OCI-LY7 (cell line): ENCODE results near the gene LHPP. TPM values are rescaled to one million over a fixed set of nuclear protein-coding genes. Genes with fewer than 3 reads are reported as not detected.

Experiments used
- BruUV-seq: library from RNA; stranded (reverse); fragments of 400-500 nt; replicated peaks from 2 replicates; lab custom pipeline; 2021; lab: Mats Ljungman, UMichigan
- CTCF ChIA-PET: fragments of 300-600 bp; sonication (Branson Sonifier 250); formaldehyde crosslinking; loops from one replicate; lab custom pipeline; 2022; ENCODE audit warnings: antibody characterized with exemption; ENCODE audit not compliant: unreplicated experiment; lab: Charles Lee
- POLR2A ChIA-PET: fragments of 300-600 bp; sonication (Branson Sonifier 250); formaldehyde crosslinking; loops from one replicate; lab custom pipeline; 2022; ENCODE audit warnings: antibody characterized with exemption; lab: Charles Lee
- DNase-seq: peaks from one replicate; pipeline ENCODE4 v3.0.0-alpha.2; 2015; ENCODE audit warnings: low spot score
- H2AFZ ChIP-seq: fragments of 200-600 bp; sonication (generic), shearing (Covaris generic); 2 replicates; pipeline ENCODE4 v1.6.1; 2014; ENCODE audit warnings: mild to moderate bottlenecking, antibody characterized with exemption, low read length, moderate library complexity
- H3K27ac ChIP-seq: fragments of 200-600 bp; sonication (generic); 2 replicates; pipeline ENCODE4 v1.5.1; 2014; ENCODE audit warnings: mixed run types, low read depth, mild to moderate bottlenecking, moderate library complexity, low read length, inconsistent platforms; ENCODE audit not compliant: poor library complexity, severe bottlenecking
- H3K36me3 ChIP-seq: fragments of 200-600 bp; sonication (generic); 2 replicates; pipeline ENCODE4 v1.6.1; 2014; ENCODE audit warnings: mild to moderate bottlenecking, antibody characterized with exemption, low read length, moderate library complexity, mixed read lengths; ENCODE audit not compliant: insufficient read depth
- H3K4me1 ChIP-seq: fragments of 200-600 bp; sonication (generic); 2 replicates; pipeline ENCODE4 v1.5.1; 2014; ENCODE audit warnings: mild to moderate bottlenecking, low read length; ENCODE audit not compliant: insufficient read depth, poor library complexity, severe bottlenecking
- H3K4me2 ChIP-seq: fragments of 200-600 bp; sonication (generic); 2 replicates; pipeline ENCODE4 v1.6.1; 2014; ENCODE audit warnings: mild to moderate bottlenecking, low read length
- H3K4me3 ChIP-seq: fragments of 200-600 bp; sonication (generic); 2 replicates; pipeline ENCODE4 v1.5.1; 2014; ENCODE audit warnings: mild to moderate bottlenecking, low read depth, low read length; ENCODE audit not compliant: poor library complexity, severe bottlenecking
- H3K79me2 ChIP-seq: fragments of 200-600 bp; sonication (generic); 2 replicates; pipeline ENCODE4 v1.6.1; 2016; ENCODE audit warnings: low read depth, mild to moderate bottlenecking, low read length, moderate library complexity, mixed read lengths; ENCODE audit not compliant: insufficient read depth
- H3K9me2 ChIP-seq: fragments of 200-600 bp; sonication (generic); 2 replicates; pipeline ENCODE4 v1.6.1; 2016; ENCODE audit warnings: mild to moderate bottlenecking, low read length, mixed read lengths; ENCODE audit not compliant: insufficient read depth
- H3K9me3 ChIP-seq: fragments of 200-600 bp; sonication (generic); 2 replicates; pipeline ENCODE4 v1.6.1; 2014; ENCODE audit warnings: mild to moderate bottlenecking, mixed run types, low read length, mixed read lengths
- H4K20me1 ChIP-seq: fragments of 200-600 bp; sonication (generic); 2 replicates; pipeline ENCODE4 v1.6.1; 2014; ENCODE audit warnings: mild to moderate bottlenecking, antibody characterized with exemption, low read length, moderate library complexity, mixed read lengths; ENCODE audit not compliant: insufficient read depth
- CTCF ChIP-seq: fragments of 200-600 bp; sonication (generic); conservative IDR thresholded peaks from 2 replicates; pipeline ENCODE4 v1.5.1; 2014; ENCODE audit warnings: mild to moderate bottlenecking, antibody characterized with exemption, low read length, moderate library complexity, mixed read lengths
- EZH2phosphoT487 ChIP-seq: fragments of 200-600 bp; sonication (generic); IDR thresholded peaks from 2 replicates; pipeline ENCODE4 v1.6.1; 2018; ENCODE audit warnings: low read depth, borderline replicate concordance, mild to moderate bottlenecking, mixed run types, antibody characterized with exemption, low read length, moderate library complexity, mixed read lengths
- intact Hi-C: fragments of 100-400 bp; cut with micrococcal nuclease; formaldehyde crosslinking; loops from one replicate; pipeline ENCODE4 v1.10.0; 2022; ENCODE audit not compliant: unreplicated experiment
- total RNA-seq, 2 experiments: library from RNA; depleted of rRNA in 1 of 2; stranded (reverse); fragments of >200 nt in 1 of 2; shearing (Covaris generic) in 1 of 2; gene quantifications; 2 replicates each; pipeline ENCODE4 v1.2.3, GENCODE V29; 2014 to 2022

Gene LHPP
- total RNA-seq, 2 experiments from 2014 or later: 30.3 to 65.2 TPM

- no peak overlapping the region for H3K4me2 ChIP-seq
- no peaks in the 10 kb centered on the region for H3K9me2 ChIP-seq
- no peaks in the 10 kb centered on the region for H3K79me2 ChIP-seq
- TF ChIP-seq CTCF (no peak), EZH2phosphoT487 (no peak)
- intact Hi-C loops: no loop called here
- no peak for DNase-seq
- ChIA-PET POLR2A (interaction anchor here (0.7 to 1.1 kb wide), 2 partner anchors 80 to 84 kb away, joined by 3 read pairs; no protein-coding TSS in a partner anchor), CTCF (interaction anchor here (0.6 to 1.1 kb wide), 2 partner anchors 82 to 123 kb away, joined by 3 read pairs; no protein-coding TSS in a partner anchor)
- peaks cover 45% of the 10 kb centered on the region; the same call in 1 of the 2 replicates for H3K36me3 ChIP-seq
- no peaks in the 10 kb centered on the region for H3K9me3 ChIP-seq
- no TSS peak for BruUV-seq
- peak overlapping the region; percentile 16 for H3K27ac ChIP-seq
- no peak overlapping the region for H2AFZ ChIP-seq
- H4K20me1 ChIP-seq: no peaks in the 10 kb centered on the region; the same call in 1 of the 2 replicates
- no peak overlapping the region for H3K4me3 ChIP-seq
- H3K4me1 ChIP-seq: peaks cover 46% of the 10 kb centered on the region
Observed at GRCh38 chr10:124618470-124619073, 156.9 kb downstream of the LHPP start.

- Histone ChIP-seq H4K20me1 (no peaks in the 10 kb centered on the region; the same call in 1 of the 2 replicates), H2AFZ (no peak overlapping the region), H3K36me3 (peaks cover 45% of the 10 kb centered on the region; the same call in 1 of the 2 replicates), H3K9me2 (no peaks in the 10 kb centered on the region), H3K9me3 (no peaks in the 10 kb centered on the region), H3K4me2 (peak overlapping the region; percentile 40), H3K4me1 (peaks cover 46% of the 10 kb centered on the region), H3K27ac (peak overlapping the region; percentile 16), H3K79me2 (no peaks in the 10 kb centered on the region), H3K4me3 (no peak overlapping the region)
- no peak for DNase-seq
- no TSS peak for BruUV-seq
- TF ChIP-seq CTCF: no peak
- no peak for TF ChIP-seq EZH2phosphoT487
- CTCF ChIA-PET: interaction anchor here (0.6 to 1.1 kb wide), 2 partner anchors 12 to 83 kb away, joined by 3 to 5 read pairs; no protein-coding TSS in a partner anchor
- intact Hi-C loops: no loop called here
- POLR2A ChIA-PET: interaction anchor here (0.7 to 1.1 kb wide), 2 partner anchors 80 to 84 kb away, joined by 3 read pairs; no protein-coding TSS in a partner anchor
Observed at GRCh38 chr10:124619195-124619594, 157.6 kb downstream of the LHPP start.
